Muscle layer of colon (tissue), 2 donors: ENCODE measurements around the gene C6orf132.

Source experiments
- H3K27ac ChIP-seq: one replicate; pipeline ENCODE4 v1.7.0; 2013; ENCODE audit warnings: low read depth, mild to moderate bottlenecking, low read length, moderate library complexity
- H3K27me3 ChIP-seq, 2 donors: one replicate each; pipeline ENCODE4 v1.7.0; 2013; ENCODE audit warnings: low read length in 2 of 2, mild to moderate bottlenecking in 2 of 2; ENCODE audit not compliant: insufficient read depth in 2 of 2, control insufficient read depth in 1 of 2
- H3K36me3 ChIP-seq: one replicate; pipeline ENCODE4 v1.7.0; 2013; ENCODE audit warnings: mild to moderate bottlenecking, low read length; ENCODE audit not compliant: insufficient read depth
- H3K4me1 ChIP-seq: one replicate; pipeline ENCODE4 v1.7.0; 2013; ENCODE audit warnings: mild to moderate bottlenecking, low read length; ENCODE audit not compliant: insufficient read depth
- H3K4me3 ChIP-seq, 2 donors: one replicate each; pipeline ENCODE4 v1.7.0; 2013; ENCODE audit warnings: low read length in 2 of 2, low read depth in 1 of 2, mild to moderate bottlenecking in 1 of 2, moderate library complexity in 1 of 2
- H3K9ac ChIP-seq: one replicate; pipeline ENCODE4 v1.7.0; 2013; ENCODE audit warnings: low read length
- H3K9me3 ChIP-seq: one replicate; pipeline ENCODE4 v1.7.0; 2013; ENCODE audit warnings: mild to moderate bottlenecking, low read length
- donor health status: abdominal sarcoma.
- donor health status: Adenocarcinoma of cecum.

The C6orf132 gene

GRCh38 chr6:42140756-42141602 lies 1.4 kb downstream of the C6orf132 start:
- Histone ChIP-seq H3K9me3 (no peaks in the 10 kb centered on the region), H3K4me1 (peaks cover 7% of the 10 kb centered on the region), H3K36me3 (no peaks in the 10 kb centered on the region), H3K27ac (no peak overlapping the region), H3K27me3 (peaks cover 11 to 32% of the 10 kb centered on the region in 2 donors), H3K9ac (no peak overlapping the region), H3K4me3 (no peak overlapping the region)

- Histone ChIP-seq H3K4me1 (peaks cover 7% of the 10 kb centered on the region), H3K9me3 (no peaks in the 10 kb centered on the region), H3K9ac (no peak overlapping the region), H3K4me3 (no peak overlapping the region), H3K27me3 (peaks cover 11 to 32% of the 10 kb centered on the region in 2 donors), H3K27ac (no peak overlapping the region), H3K36me3 (no peaks in the 10 kb centered on the region)
Observed at GRCh38 chr6:42140032-42140431, 2.4 kb downstream of the C6orf132 start.

GRCh38 chr6:42138630-42139619 lies 3.5 kb downstream of the C6orf132 start:
- peaks cover 7% of the 10 kb centered on the region for H3K4me1 ChIP-seq
- no peak overlapping the region for H3K27ac ChIP-seq
- H3K9ac ChIP-seq: no peak overlapping the region
- no peak overlapping the region for H3K4me3 ChIP-seq
- H3K27me3 ChIP-seq: peaks cover 11 to 32% of the 10 kb centered on the region in 2 donors
- no peaks in the 10 kb centered on the region for H3K36me3 ChIP-seq
- no peaks in the 10 kb centered on the region for H3K9me3 ChIP-seq

GRCh38 chr6:42138190-42138589 lies 4.2 kb downstream of the C6orf132 start:
- H3K27me3 ChIP-seq: peaks cover 11 to 25% of the 10 kb centered on the region in 2 donors
- no peak overlapping the region for H3K27ac ChIP-seq
- H3K36me3 ChIP-seq: no peaks in the 10 kb centered on the region
- peaks cover 7% of the 10 kb centered on the region for H3K4me1 ChIP-seq
- no peaks in the 10 kb centered on the region for H3K9me3 ChIP-seq
- H3K9ac ChIP-seq: no peak overlapping the region
- no peak overlapping the region for H3K4me3 ChIP-seq

- Histone ChIP-seq H3K27ac (no peak overlapping the region), H3K4me3 (no peak overlapping the region), H3K9ac (no peak overlapping the region), H3K9me3 (no peaks in the 10 kb centered on the region), H3K4me1 (peaks cover 1% of the 10 kb centered on the region), H3K36me3 (no peaks in the 10 kb centered on the region), H3K27me3 (peaks cover 6 to 18% of the 10 kb centered on the region in 2 donors)
Observed at GRCh38 chr6:42137194-42137753, 5.1 kb downstream of the C6orf132 start.

- no peak overlapping the region for H3K4me3 ChIP-seq
- no peak overlapping the region for H3K27ac ChIP-seq
- no peaks in the 10 kb centered on the region for H3K36me3 ChIP-seq
- H3K27me3 ChIP-seq: peaks cover 6 to 12% of the 10 kb centered on the region in 2 donors
- no peaks in the 10 kb centered on the region for H3K4me1 ChIP-seq
- H3K9ac ChIP-seq: no peak overlapping the region
- H3K9me3 ChIP-seq: no peaks in the 10 kb centered on the region
Observed at GRCh38 chr6:42136508-42137193, 5.8 kb downstream of the C6orf132 start.

GRCh38 chr6:42135722-42136121 lies 6.7 kb downstream of the C6orf132 start:
- peaks cover 1 to 3% of the 10 kb centered on the region in 2 donors for H3K27me3 ChIP-seq
- H3K9ac ChIP-seq: no peak overlapping the region
- no peaks in the 10 kb centered on the region for H3K4me1 ChIP-seq
- H3K27ac ChIP-seq: no peak overlapping the region
- no peak overlapping the region for H3K4me3 ChIP-seq
- H3K36me3 ChIP-seq: no peaks in the 10 kb centered on the region
- H3K9me3 ChIP-seq: no peaks in the 10 kb centered on the region

GRCh38 chr6:42135161-42135560 lies 7.3 kb downstream of the C6orf132 start:
- no peak overlapping the region for H3K27ac ChIP-seq
- no peaks in the 10 kb centered on the region for H3K4me1 ChIP-seq
- no peaks in the 10 kb centered on the region for H3K36me3 ChIP-seq
- no peaks in the 10 kb centered on the region for H3K9me3 ChIP-seq
- no peaks in the 10 kb centered on the region for H3K27me3 ChIP-seq
- H3K9ac ChIP-seq: no peak overlapping the region
- H3K4me3 ChIP-seq: no peak overlapping the region

- no peak overlapping the region for H3K27ac ChIP-seq
- no peak overlapping the region for H3K9ac ChIP-seq
- H3K4me1 ChIP-seq: no peaks in the 10 kb centered on the region
- no peaks in the 10 kb centered on the region for H3K9me3 ChIP-seq
- H3K27me3 ChIP-seq: no peaks in the 10 kb centered on the region
- no peaks in the 10 kb centered on the region for H3K36me3 ChIP-seq
- H3K4me3 ChIP-seq: no peak overlapping the region
Observed at GRCh38 chr6:42133926-42134325, 8.5 kb downstream of the C6orf132 start.

- H3K4me1 ChIP-seq: no peaks in the 10 kb centered on the region
- no peak overlapping the region for H3K4me3 ChIP-seq
- no peaks in the 10 kb centered on the region for H3K9me3 ChIP-seq
- no peaks in the 10 kb centered on the region for H3K27me3 ChIP-seq
- no peak overlapping the region for H3K27ac ChIP-seq
- H3K36me3 ChIP-seq: no peaks in the 10 kb centered on the region
- no peak overlapping the region for H3K9ac ChIP-seq
Observed at GRCh38 chr6:42131531-42131930, 10.9 kb downstream of the C6orf132 start.

- Histone ChIP-seq H3K9me3 (no peaks in the 10 kb centered on the region), H3K4me3 (no peak overlapping the region), H3K4me1 (no peaks in the 10 kb centered on the region), H3K27ac (no peak overlapping the region), H3K27me3 (no peaks in the 10 kb centered on the region), H3K36me3 (no peaks in the 10 kb centered on the region), H3K9ac (no peak overlapping the region)
Observed at GRCh38 chr6:42129360-42129676, 13.1 kb downstream of the C6orf132 start.
